Ovary (tissue), 9 donors: Measurements from ENCODE around the gene CSNK2A2. TPM values are rescaled to one million over a fixed set of nuclear protein-coding genes. Genes with fewer than 3 reads are reported as not detected.

Experiments used
- DNase-seq, 5 donors: peaks; one replicate each; pipeline ENCODE4 v3.0.0-alpha.2; 2019 to 2020
- H3K27ac ChIP-seq, 2 donors: fragments of 200-600 bp; one replicate each; pipeline versions ENCODE4 v1.5.1 to v1.8.0; 2019 to 2022
- H3K27me3 ChIP-seq: fragments of 200-600 bp; one replicate; pipeline ENCODE4 v1.8.0; 2022
- H3K36me3 ChIP-seq: fragments of 200-600 bp; sonication (generic); one replicate; pipeline ENCODE4 v1.5.1; 2019
- H3K4me1 ChIP-seq: one replicate; pipeline ENCODE4 v1.8.1; 2013; ENCODE audit warnings: mild to moderate bottlenecking, moderate library complexity; ENCODE audit not compliant: insufficient read depth
- H3K4me3 ChIP-seq: fragments of 200-600 bp; sonication (generic); one replicate; pipeline ENCODE4 v1.5.1; 2017
- H3K9me3 ChIP-seq, 2 donors: fragments of 200-600 bp in 1 of 2; sonication (generic) in 1 of 2; one replicate each; pipeline versions ENCODE4 v1.5.1 to v1.8.1; 2013 to 2019; ENCODE audit warnings: mild to moderate bottlenecking in 1 of 2, moderate library complexity in 1 of 2
- CTCF ChIP-seq, 3 donors: fragments of 450-650 bp in 2 of 3; fragments of 200-600 bp in 1 of 3; IDR thresholded peaks; one replicate each; pipeline versions ENCODE4 v1.5.1 to v1.8.0; 2016 to 2022; ENCODE audit warnings: antibody characterized with exemption in 3 of 3, mild to moderate bottlenecking in 1 of 3
- EP300 ChIP-seq: sonication (generic); formaldehyde crosslinking; IDR thresholded peaks from one replicate; pipeline ENCODE4 v1.6.1; 2017; ENCODE audit warnings: antibody characterized with exemption
- POLR2A ChIP-seq: fragments of 450-650 bp; IDR thresholded peaks from one replicate; pipeline ENCODE4 v1.6.1; 2017; ENCODE audit warnings: antibody characterized with exemption, mild to moderate bottlenecking, moderate library complexity
- WGBS, 3 donors: extraction: QIAGEN DNeasy Blood & Tissue Kit in 1 of 3; methylation state at CpG; one replicate each; pipeline versions ENCODE4 v1.1.5 to v1.1.7; 2013 to 2017; 5-methylcytosine and 5-hydroxymethylcytosine counted together
- intact Hi-C, 4 donors: fragments of 100-400 bp; cut with DNase I; formaldehyde crosslinking; loops; one replicate each; pipeline versions ENCODE4 v1.11.0 to v1.15.1; 2022 to 2023
- polyA plus RNA-seq, 2 donors: library from polyadenylated mRNA; stranded (reverse); fragments of 200-250 nt in 1 of 2; fragments of 350-450 nt in 1 of 2; fragmentation: Illumina TruSeq in 1 of 2; extraction: RNeasy Lipid Tissue Mini Kit (QIAGEN cat#74804) in 1 of 2; gene quantifications; one replicate each; pipeline ENCODE4 v1.2.3, GENCODE V29; 2013 to 2014
- total RNA-seq, 7 donors: library from RNA; depleted of rRNA in 2 of 7; stranded (reverse); fragments of >200 nt in 2 of 7; fragmentation: NEBNext Ultra II Directional in 3 of 7; extraction: Animal tissue kit (Norgen Biotek cat#: 25700) in 3 of 7; gene quantifications; one replicate each; pipeline versions ENCODE4 v1.1.0 to v1.2.4, GENCODE V29; 2016 to 2023
- donor health status: DM: no; HTN: no; CAD: no; lungs with moderate emphysema.
- donor health status: DM: no; HTN: no; CAD: no.
- donor health status: Bipolar disorder and iron deficiency.
- donor health status: DM: yes; HTN: yes; CAD: no.
- donor health status: DM: no; HTN: no; CAD: no.
- donor health status: DM: yes; HTN: yes; CAD: no.

Gene CSNK2A2
- total and polyA plus RNA-seq, 9 donors = 23.1 to 95.6 (median 58.1) TPM

GRCh38 chr16:58187092-58187491, 10.8 kb downstream of the CSNK2A2 start:
- H3K9me3 ChIP-seq = no peaks in the 10 kb centered on the region
- no peak overlapping the region for H3K4me3 ChIP-seq
- no peak for DNase-seq
- H3K36me3 ChIP-seq = no peaks in the 10 kb centered on the region
- TF ChIP-seq EP300 = no peak
- no peak for TF ChIP-seq CTCF (IDR thresholded peaks at IDR 0.05)
- no peak for TF ChIP-seq POLR2A
- no peaks in the 10 kb centered on the region for H3K4me1 ChIP-seq
- intact Hi-C loops = no loop called here
- no peaks in the 10 kb centered on the region for H3K27me3 ChIP-seq
- H3K27ac ChIP-seq = no peak overlapping the region

GRCh38 chr16:58186176-58186944, 11.5 kb downstream of the CSNK2A2 start:
- WGBS, 3 donors = 51 to 61% (median 53%) methylated on average over 6 of the region's 6 CpGs

GRCh38 chr16:58177353-58177710, 20.6 kb downstream of the CSNK2A2 start:
- 76 to 95% (median 79%) methylated on average over 1 of the region's 1 CpG for WGBS, 3 donors
- no peak for DNase-seq
- TF ChIP-seq CTCF (IDR thresholded peaks at IDR 0.05) = no peak
- no peak for TF ChIP-seq POLR2A
- TF ChIP-seq EP300 = no peak
- Histone ChIP-seq H3K9me3 (no peaks in the 10 kb centered on the region), H3K27ac (no peak overlapping the region), H3K27me3 (no peaks in the 10 kb centered on the region), H3K36me3 (no peaks in the 10 kb centered on the region), H3K4me1 (no peaks in the 10 kb centered on the region), H3K4me3 (no peak overlapping the region)
- intact Hi-C loops = no loop called here

More at GRCh38 chr16:58186176-58186944, 11.5 kb downstream of the CSNK2A2 start:
- H3K4me3 ChIP-seq = no peak overlapping the region
- intact Hi-C loops = no loop called here
- H3K9me3 ChIP-seq = no peaks in the 10 kb centered on the region
- DNase-seq = no peak
- no peaks in the 10 kb centered on the region for H3K27me3 ChIP-seq
- no peaks in the 10 kb centered on the region for H3K36me3 ChIP-seq
- no peak overlapping the region for H3K27ac ChIP-seq
- TF ChIP-seq EP300 (no peak), POLR2A (no peak), CTCF (IDR thresholded peaks at IDR 0.05) (no peak)
- H3K4me1 ChIP-seq = no peaks in the 10 kb centered on the region

- WGBS, 3 donors = 93 to 97% (median 94%) methylated on average over 5 of the region's 5 CpGs
Measured at GRCh38 chr16:58176608-58177352, 21.1 kb downstream of the CSNK2A2 start.

More at GRCh38 chr16:58176608-58177352, 21.1 kb downstream of the CSNK2A2 start:
- no peak overlapping the region for H3K27ac ChIP-seq
- intact Hi-C loops = no loop called here
- H3K4me1 ChIP-seq = no peaks in the 10 kb centered on the region
- TF ChIP-seq POLR2A (no peak), CTCF (IDR thresholded peaks at IDR 0.05) (no peak), EP300 (no peak)
- no peaks in the 10 kb centered on the region for H3K36me3 ChIP-seq
- no peak for DNase-seq
- no peak overlapping the region for H3K4me3 ChIP-seq
- H3K27me3 ChIP-seq = no peaks in the 10 kb centered on the region
- H3K9me3 ChIP-seq = no peaks in the 10 kb centered on the region
